Upper lobe of right lung (tissue), 1 donor: ENCODE measurements around the gene ABCC12. TPM values are rescaled to one million over a fixed set of nuclear protein-coding genes. Genes with fewer than 3 reads are reported as not detected.
"Not testable (repeated sequence)": the region's sequence is repeated elsewhere in the genome, so short reads cannot be mapped to it uniquely, and the experiment has no call there.

Source experiments
- ATAC-seq: fragments of 200-7000 bp; cut with Tn5 transposase; one replicate; pipeline ENCODE4 v1.9.1; 2020; ENCODE audit warnings: mild to moderate bottlenecking, moderate library complexity
- DNase-seq: peaks from one replicate; pipeline ENCODE4 v3.0.0-alpha.2; 2020
- H3K27ac ChIP-seq: fragments of 200-600 bp; one replicate; pipeline ENCODE4 v1.8.0; 2022
- H3K27me3 ChIP-seq: fragments of 200-600 bp; one replicate; pipeline ENCODE4 v1.8.0; 2022; ENCODE audit warnings: mild to moderate bottlenecking
- H3K36me3 ChIP-seq: fragments of 200-600 bp; one replicate; pipeline ENCODE4 v1.8.0; 2022
- H3K4me1 ChIP-seq: fragments of 200-600 bp; one replicate; pipeline ENCODE4 v1.8.0; 2022
- H3K4me3 ChIP-seq: fragments of 200-600 bp; one replicate; pipeline ENCODE4 v1.8.0; 2022; ENCODE audit warnings: mild to moderate bottlenecking
- H3K9me3 ChIP-seq: fragments of 200-600 bp; one replicate; pipeline ENCODE4 v1.8.0; 2022
- CTCF ChIP-seq: fragments of 200-600 bp; IDR thresholded peaks from one replicate; pipeline ENCODE4 v1.8.0; 2022; ENCODE audit warnings: antibody characterized with exemption
- intact Hi-C: fragments of 100-400 bp; cut with DNase I; formaldehyde crosslinking; loops from one replicate; pipeline ENCODE4 v1.11.0; 2022
- total RNA-seq: library from RNA; stranded (reverse); fragmentation: NEBNext Ultra II Directional; extraction: Animal tissue kit (Norgen Biotek cat#: 25700); gene quantifications from one replicate; pipeline ENCODE4 v1.2.1, GENCODE V29; 2021
- donor health status: DM: no; HTN: yes; CAD: no; lungs with severe emphysema.

Gene ABCC12
- total RNA-seq, 1 donor from 2014 or later = not detected

DNA sequence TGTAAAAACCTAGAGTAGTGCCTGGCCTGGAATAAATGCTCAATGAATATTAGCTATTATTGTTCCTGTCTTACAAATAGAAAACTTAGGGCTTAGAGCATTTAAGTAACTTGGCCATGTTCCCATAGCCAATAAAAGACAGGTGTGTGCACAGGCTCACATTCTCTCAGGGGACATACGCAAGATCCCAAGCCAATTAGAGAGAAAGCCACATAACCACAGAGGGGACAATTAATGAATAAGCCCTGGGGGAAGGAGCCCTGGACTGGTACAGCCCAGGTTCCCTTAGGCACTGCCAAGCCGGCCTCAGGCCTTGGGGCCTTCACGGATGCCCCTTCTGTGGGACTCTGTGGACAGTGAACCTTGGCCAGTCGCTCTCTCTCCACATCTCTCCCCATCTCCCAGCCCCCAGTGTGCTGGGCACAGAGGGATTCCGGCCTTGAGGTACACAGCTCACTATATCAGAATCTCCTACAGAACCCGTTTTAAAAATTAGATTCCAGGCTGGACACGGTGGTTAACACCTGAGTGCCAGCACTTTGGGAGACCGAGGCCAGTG is 27.3 kb upstream of the ABCC12 start:
- intact Hi-C loops = no loop called here
- Histone ChIP-seq H3K9me3 (no peaks in the 10 kb centered on the region), H3K36me3 (no peaks in the 10 kb centered on the region), H3K27me3 (no peaks in the 10 kb centered on the region), H3K27ac (no peak overlapping the region), H3K4me1 (no peaks in the 10 kb centered on the region), H3K4me3 (no peak overlapping the region)
- ATAC-seq (no peak), DNase-seq (no peak)
- TF ChIP-seq CTCF = no peak

GRCh38 chr16:48181746-48182520 is 26.1 kb upstream of the ABCC12 start:
- H3K4me3 ChIP-seq, H3K9me3 ChIP-seq, H3K27ac ChIP-seq, H3K27me3 ChIP-seq, H3K36me3 ChIP-seq, ATAC-seq, DNase-seq, intact Hi-C loops, H3K4me1 ChIP-seq: not testable (repeated sequence)

DNA sequence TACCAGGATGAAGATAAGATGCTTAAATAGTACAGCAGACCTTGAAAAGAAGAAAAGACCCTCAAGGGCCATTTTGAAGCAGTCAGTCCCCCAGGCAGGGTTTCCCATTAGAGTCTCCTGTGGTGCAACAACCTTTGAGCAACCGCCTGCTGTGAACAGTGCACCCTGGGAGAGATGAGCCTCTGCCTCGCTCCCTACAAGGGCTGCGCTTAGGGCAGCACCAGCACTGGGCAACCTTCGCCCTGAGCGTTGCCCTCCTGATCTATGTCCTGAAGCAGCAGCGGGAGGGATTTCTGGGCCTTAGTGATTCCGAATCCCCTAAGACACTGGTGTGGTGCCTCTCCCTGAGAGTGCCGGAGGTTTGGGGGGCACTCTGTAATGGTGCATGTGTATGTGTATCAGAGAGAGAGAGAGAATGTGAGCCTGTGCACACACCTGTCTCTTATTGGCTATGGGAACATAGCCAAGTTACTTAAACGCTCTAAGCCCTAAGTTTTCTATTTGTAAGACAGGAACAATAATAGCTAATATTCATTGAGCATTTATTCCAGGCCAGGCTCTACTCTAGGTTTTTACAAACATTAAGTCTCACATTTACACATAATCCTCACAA is 25.2 kb upstream of the ABCC12 start:
- intact Hi-C loops = no loop called here
- H3K4me1 ChIP-seq = no peaks in the 10 kb centered on the region
- no peak overlapping the region for H3K27ac ChIP-seq
- H3K36me3 ChIP-seq = no peaks in the 10 kb centered on the region
- H3K9me3 ChIP-seq = no peaks in the 10 kb centered on the region
- DNase-seq (no peak), ATAC-seq (no peak)
- TF ChIP-seq CTCF = no peak
- H3K27me3 ChIP-seq = no peaks in the 10 kb centered on the region
- H3K4me3 ChIP-seq = no peak overlapping the region

DNA sequence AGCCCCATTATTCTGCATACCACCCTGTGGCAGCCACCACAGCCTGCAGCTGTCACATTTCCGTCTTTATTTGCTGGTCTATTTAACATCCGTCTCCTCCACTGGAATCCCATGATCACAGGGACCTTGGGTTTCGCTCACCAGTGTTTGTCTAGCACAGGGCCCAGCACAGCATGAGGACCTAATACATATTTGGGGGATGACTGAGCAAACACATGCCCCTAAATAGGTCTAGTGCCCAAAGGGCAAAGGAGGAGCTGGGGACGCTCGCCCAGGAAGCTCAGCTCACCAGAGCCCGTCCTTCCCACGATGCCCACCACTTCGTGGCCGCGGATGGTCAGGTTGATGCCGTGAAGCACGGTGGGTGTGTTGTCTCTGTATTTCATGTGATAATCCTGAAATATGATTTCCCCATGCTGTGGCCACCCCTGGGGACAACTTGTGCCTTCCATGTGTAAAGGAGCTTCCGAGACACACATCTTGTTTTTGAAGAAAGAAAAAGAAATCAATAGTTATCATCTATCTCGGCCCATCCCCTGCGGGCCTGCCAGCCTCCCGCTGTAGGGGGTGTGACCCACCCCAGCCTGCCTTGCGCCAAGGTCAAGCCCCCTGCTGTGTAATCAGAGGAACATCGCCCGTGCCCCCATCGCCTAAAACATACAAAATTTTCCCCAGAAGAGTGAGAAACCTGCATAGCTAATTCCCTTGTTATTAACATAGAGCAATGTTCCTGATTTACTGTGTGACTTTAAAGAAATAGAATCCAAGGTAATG is 21.0 kb upstream of the ABCC12 start:
- H3K27ac ChIP-seq = no peak overlapping the region
- no peak for DNase-seq
- no peak for ATAC-seq
- intact Hi-C loops = no loop called here
- no peaks in the 10 kb centered on the region for H3K27me3 ChIP-seq
- H3K9me3 ChIP-seq = no peaks in the 10 kb centered on the region
- no peak overlapping the region for H3K4me3 ChIP-seq
- no peaks in the 10 kb centered on the region for H3K4me1 ChIP-seq
- no peak for TF ChIP-seq CTCF
- H3K36me3 ChIP-seq = no peaks in the 10 kb centered on the region

DNA sequence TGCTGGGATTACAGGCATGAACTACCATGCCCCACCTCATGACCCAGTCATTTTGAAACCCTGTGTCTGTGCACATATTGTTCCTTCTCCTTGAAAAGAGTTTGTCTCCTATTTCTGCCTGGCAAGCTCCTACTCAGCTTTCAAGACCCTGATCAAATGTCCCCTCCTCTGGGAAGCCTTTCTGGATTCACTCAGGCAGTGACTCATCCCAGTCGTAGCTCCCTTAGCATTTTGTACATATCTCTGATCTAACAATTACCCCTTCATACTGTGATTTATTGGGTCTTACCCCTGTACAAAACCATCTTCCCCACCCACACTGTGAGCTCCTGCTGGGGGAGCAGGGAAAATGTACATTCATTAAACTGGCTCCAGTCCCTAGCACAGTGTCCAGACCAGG is 18.1 kb upstream of the ABCC12 start:
- no peaks in the 10 kb centered on the region for H3K9me3 ChIP-seq
- TF ChIP-seq CTCF = no peak
- no peak overlapping the region for H3K4me3 ChIP-seq
- DNase-seq = no peak
- no peak for ATAC-seq
- intact Hi-C loops = no loop called here
- no peaks in the 10 kb centered on the region for H3K36me3 ChIP-seq
- no peak overlapping the region for H3K27ac ChIP-seq
- no peaks in the 10 kb centered on the region for H3K27me3 ChIP-seq
- H3K4me1 ChIP-seq = no peaks in the 10 kb centered on the region

- no peaks in the 10 kb centered on the region for H3K27me3 ChIP-seq
- intact Hi-C loops = no loop called here
Observed at GRCh38 chr16:48172682-48173081, 16.9 kb upstream of the ABCC12 start.

More at GRCh38 chr16:48172682-48173081, 16.9 kb upstream of the ABCC12 start:
- Histone ChIP-seq H3K36me3 (no peaks in the 10 kb centered on the region), H3K27ac (no peak overlapping the region), H3K9me3 (no peaks in the 10 kb centered on the region), H3K4me1 (no peaks in the 10 kb centered on the region), H3K4me3 (no peak overlapping the region)
- ATAC-seq (no peak), DNase-seq (no peak)
- TF ChIP-seq CTCF = no peak
